Measurements from ENCODE around the gene INAFM2. TPM values are rescaled to one million over a fixed set of nuclear protein-coding genes. Genes with fewer than 3 reads are reported as not detected.
A peak's percentile ranks its signal among the peaks of the same experiment; 100 is the strongest.

INAFM2 gene
- total and polyA plus RNA-seq, 2 experiments from 2014 or later = 18.1 to 32.7 TPM

- H3K79me2 ChIP-seq (replicated peaks; ENCODE audit: insufficient read depth) = no peaks in the 10 kb centered on the region
- no peaks in the 10 kb centered on the region for H4K20me1 ChIP-seq (replicated peaks; ENCODE audit: insufficient read depth)
- Mint-ChIP-seq H3K27me3 (ENCODE audit: insufficient read depth, low read depth, poor library complexity) (peaks cover 10% of the 10 kb centered on the region), H3K36me3 (ENCODE audit: low read depth) (no peaks in the 10 kb centered on the region), H3K27ac (no peak overlapping the region), H3K4me1 (peaks cover 31% of the 10 kb centered on the region), H3K9me3 (no peaks in the 10 kb centered on the region; the same call in 2 of the 3 replicates), H3K4me3 (no peak overlapping the region; the same call in 2 of the 3 replicates)
- TF ChIP-seq EZH2 (IDR thresholded peaks at IDR 0.05; ENCODE audit: low read depth, unreplicated experiment) (no peak), POLR2AphosphoS5 (IDR thresholded peaks at IDR 0.05; ENCODE audit: low read depth) (no peak), JUNB (IDR thresholded peaks at IDR 0.05; ENCODE audit: unreplicated experiment) (no peak), STAT1 (IDR thresholded peaks at IDR 0.05; ENCODE audit: unreplicated experiment) (no peak)
- peaks cover 29% of the 10 kb centered on the region for H3K4me1 ChIP-seq (ENCODE audit: insufficient read depth)
- peaks cover 3% of the 10 kb centered on the region; the same call in 1 of the 2 replicates for H3K27me3 ChIP-seq (ENCODE audit: insufficient read depth)
- DNase-seq (ENCODE audit: low spot score) (peak; percentile 31), ATAC-seq (no peak; the same call in 2 of the 3 replicates)
- no peaks in the 10 kb centered on the region for H3K9me2 ChIP-seq (ENCODE audit: insufficient read depth)
- no peak overlapping the region for H3K27ac ChIP-seq (ENCODE audit: low read depth)
- peak overlapping the region; percentile 73 for H3K4me2 ChIP-seq
- 0 out of 2 replicates have a peak, but pooled peaks cover 5% of the 10 kb centered on the region for H3F3A ChIP-seq (replicated peaks; ENCODE audit: low read depth)
- H2AFZ ChIP-seq = no peak overlapping the region
- no peaks in the 10 kb centered on the region for H3K36me3 ChIP-seq (ENCODE audit: insufficient read depth)
- no peak overlapping the region; the same call in 1 of the 2 replicates for H3K4me3 ChIP-seq
Measured at GRCh38 chr15:40309344-40309862, 14.1 kb upstream of the INAFM2 start.

- peaks cover 3% of the 10 kb centered on the region; the same call in 1 of the 2 replicates for H3K27me3 ChIP-seq (ENCODE audit: insufficient read depth)
- ATAC-seq (peak; percentile 74), DNase-seq (ENCODE audit: low spot score) (peak; percentile 87)
- Mint-ChIP-seq H3K36me3 (ENCODE audit: low read depth) (no peaks in the 10 kb centered on the region), H3K9me3 (no peaks in the 10 kb centered on the region; the same call in 2 of the 3 replicates), H3K4me1 (peaks cover 31% of the 10 kb centered on the region), H3K27ac (no peak overlapping the region), H3K27me3 (ENCODE audit: insufficient read depth, low read depth, poor library complexity) (peaks cover 10% of the 10 kb centered on the region), H3K4me3 (no peak overlapping the region; the same call in 2 of the 3 replicates)
- no peak for TF ChIP-seq ZNF114 (CRISPR knock-in tag; IDR thresholded peaks at IDR 0.05)
- TF ChIP-seq CTCF (conservative IDR thresholded peaks at IDR 0.05; ENCODE audit: low read depth in 2 of 2) = peak; percentile 82 to 99
- 0 out of 2 replicates have a peak, but pooled peaks cover 7% of the 10 kb centered on the region for H3K9me2 ChIP-seq (ENCODE audit: insufficient read depth)
- no peaks in the 10 kb centered on the region for H3K79me2 ChIP-seq (replicated peaks; ENCODE audit: insufficient read depth)
- H3K4me1 ChIP-seq (ENCODE audit: insufficient read depth) = peaks cover 29% of the 10 kb centered on the region
- H3K27ac ChIP-seq (ENCODE audit: low read depth) = no peak overlapping the region
- H2AFZ ChIP-seq = no peak overlapping the region
- H3K4me3 ChIP-seq = no peak overlapping the region
- H3F3A ChIP-seq (replicated peaks; ENCODE audit: low read depth) = 0 out of 2 replicates have a peak, but pooled peaks cover 5% of the 10 kb centered on the region
- no peak overlapping the region for H3K4me2 ChIP-seq
- H3K36me3 ChIP-seq (ENCODE audit: insufficient read depth) = no peaks in the 10 kb centered on the region
- no peaks in the 10 kb centered on the region for H4K20me1 ChIP-seq (replicated peaks; ENCODE audit: insufficient read depth)
Measured at GRCh38 chr15:40310001-40310959, 13.2 kb upstream of the INAFM2 start.

Data from GM23338 (cell line).